GM12878 (cell line): ENCODE results near the gene SHROOM3. TPM values are rescaled to one million over a fixed set of nuclear protein-coding genes. Genes with fewer than 3 reads are reported as not detected.

ENCODE experiments used
- ATAC-seq: fragments of 200-7000 bp; cut with Tn5 transposase; 3 replicates; pipeline ENCODE4 v1.9.1; 2020; ENCODE audit warnings: mild to moderate bottlenecking, moderate library complexity
- BruUV-seq: library from RNA; stranded (reverse); fragments of 400-500 nt; replicated peaks from 2 replicates; lab custom pipeline; 2021; lab: Mats Ljungman, UMichigan
- CTCF ChIA-PET: fragments of 300-600 bp; sonication (Branson Sonifier 250); formaldehyde crosslinking; extraction: SDS; loops from one replicate; lab custom pipeline; 2021; ENCODE audit warnings: inconsistent platforms; lab: Yijun Ruan, JAX
- POLR2A ChIA-PET: fragments of 350-600 bp; formaldehyde crosslinking; extraction: SDS; loops from one replicate; lab custom pipeline; 2021; ENCODE audit warnings: inconsistent platforms; lab: Charles Lee
- RAD21 ChIA-PET: fragments of 300-600 bp; sonication (Branson Sonifier 250); formaldehyde crosslinking; loops from one replicate; lab custom pipeline; 2023; ENCODE audit warnings: antibody characterized with exemption; ENCODE audit not compliant: unreplicated experiment; lab: Charles Lee
- SMC1A ChIA-PET: fragments of 300-600 bp; sonication (Branson Sonifier 250); formaldehyde crosslinking; loops from one replicate; lab custom pipeline; 2023; ENCODE audit not compliant: unreplicated experiment, uncharacterized antibody; lab: Charles Lee
- DNase-seq: peaks from one replicate; pipeline ENCODE4 v3.0.0-alpha.2; 2011; ENCODE audit warnings: low read depth, low spot score
- FAIRE-seq: peaks from 3 replicates; lab custom pipeline; 2011; peaks lifted over from hg19 to GRCh38; lab: Jason Lieb, UNC
- H2AFZ ChIP-seq: 2 replicates; pipeline ENCODE4 v1.6.0; 2011; ENCODE audit warnings: low read depth, low read length, control low read depth; ENCODE audit not compliant: control insufficient read depth
- H3K27ac ChIP-seq: 2 replicates; pipeline ENCODE4 v1.5.1; 2011; ENCODE audit warnings: control low read depth; ENCODE audit not compliant: control insufficient read depth, insufficient read depth
- H3K27me3 ChIP-seq, 2 experiments: replicated peaks in 1 of 2; 2 replicates each; pipeline versions ENCODE4 v1.6.0 to v1.6.1; 2011; ENCODE audit warnings: low read length in 1 of 2; ENCODE audit not compliant: control insufficient read depth in 2 of 2, insufficient read depth in 2 of 2
- H3K36me3 ChIP-seq, 2 experiments: 2 replicates each; pipeline ENCODE4 v1.5.1; 2011; ENCODE audit warnings: low read length in 1 of 2; ENCODE audit not compliant: control insufficient read depth in 2 of 2, insufficient read depth in 2 of 2
- H3K4me1 ChIP-seq: 2 replicates; pipeline ENCODE4 v1.6.1; 2011; ENCODE audit warnings: mild to moderate bottlenecking, low read length, moderate library complexity, mixed read lengths; ENCODE audit not compliant: control insufficient read depth, insufficient read depth
- H3K4me2 ChIP-seq: 2 replicates; pipeline ENCODE4 v1.6.0; 2011; ENCODE audit warnings: control low read depth; ENCODE audit not compliant: control insufficient read depth, insufficient read depth
- H3K4me3 ChIP-seq: fragments of 200-600 bp; sonication (generic); 2 replicates; pipeline ENCODE4 v1.5.1; 2016
- H3K79me2 ChIP-seq: 2 replicates; pipeline ENCODE4 v1.6.0; 2011; ENCODE audit warnings: low read length; ENCODE audit not compliant: control insufficient read depth, insufficient read depth
- H3K9ac ChIP-seq: 2 replicates; pipeline ENCODE4 v1.8.0; 2011; ENCODE audit warnings: low read length, control low read depth, mixed read lengths; ENCODE audit not compliant: control insufficient read depth, insufficient read depth
- H3K9me3 ChIP-seq: replicated peaks from 3 replicates; pipeline ENCODE4 v1.5.1; 2011; ENCODE audit warnings: mild to moderate bottlenecking, low read length; ENCODE audit not compliant: control insufficient read depth, insufficient read depth
- H4K20me1 ChIP-seq: 2 replicates; pipeline ENCODE4 v1.6.0; 2011; ENCODE audit not compliant: control insufficient read depth, insufficient read depth
- EED ChIP-seq: sonication (generic); IDR thresholded peaks from 2 replicates; pipeline ENCODE4 v1.6.1; 2016; ENCODE audit warnings: antibody characterized with exemption, low read depth
- EGR1 ChIP-seq, 2 experiments: IDR thresholded peaks; 1 replicate in 1 of 2; 2 replicates in 1 of 2; pipeline ENCODE4 v1.6.1; 2011 to 2012; ENCODE audit warnings: low read depth in 2 of 2, low read length in 2 of 2, borderline replicate concordance in 1 of 2, mild to moderate bottlenecking in 1 of 2, moderate library complexity in 1 of 2
- FOXK2 ChIP-seq: fragments of 450-650 bp; IDR thresholded peaks from 2 replicates; pipeline ENCODE4 v1.6.1; 2017; ENCODE audit warnings: mild to moderate bottlenecking, moderate library complexity
- FOXM1 ChIP-seq: IDR thresholded peaks from 2 replicates; pipeline ENCODE4 v1.6.1; 2012; ENCODE audit warnings: low read depth, mild to moderate bottlenecking, inconsistent platforms, low read length, moderate library complexity
- KLF5 ChIP-seq: fragments of 450-650 bp; IDR thresholded peaks from 2 replicates; pipeline ENCODE4 v1.6.1; 2014; ENCODE audit warnings: mild to moderate bottlenecking; ENCODE audit not compliant: partially characterized antibody
- MEF2B ChIP-seq: fragments of 450-650 bp; IDR thresholded peaks from 2 replicates; pipeline ENCODE4 v1.6.1; 2018; ENCODE audit warnings: mild to moderate bottlenecking, moderate library complexity; ENCODE audit not compliant: partially characterized antibody, poor library complexity, severe bottlenecking
- MYB ChIP-seq: fragments of 150-350 bp; IDR thresholded peaks from 2 replicates; pipeline ENCODE4 v1.6.1; 2014; ENCODE audit warnings: mild to moderate bottlenecking, low read depth, low read length, borderline replicate concordance
- MYC ChIP-seq: IDR thresholded peaks from 2 replicates; pipeline ENCODE4 v1.6.1; 2011; ENCODE audit warnings: mild to moderate bottlenecking, low read length, moderate library complexity, inconsistent platforms; ENCODE audit not compliant: insufficient read depth, insufficient replicate concordance, insufficient read length, severe bottlenecking
- NFXL1 ChIP-seq: fragments of 450-650 bp; IDR thresholded peaks from 2 replicates; pipeline ENCODE4 v1.6.1; 2017; ENCODE audit warnings: antibody characterized with exemption, mild to moderate bottlenecking, borderline replicate concordance
- RBBP5 ChIP-seq: fragments of 200-600 bp; sonication (generic); conservative IDR thresholded peaks from 2 replicates; pipeline ENCODE4 v1.6.1; 2016
- RELA ChIP-seq: fragments of 450-650 bp; IDR thresholded peaks from 2 replicates; pipeline ENCODE4 v1.8.0; 2014; ENCODE audit warnings: borderline replicate concordance; ENCODE audit not compliant: partially characterized antibody
- SRF ChIP-seq, 2 experiments: IDR thresholded peaks; 2 replicates each; pipeline ENCODE4 v1.6.1; 2011; ENCODE audit warnings: low read depth in 2 of 2, low read length in 2 of 2, mild to moderate bottlenecking in 1 of 2, moderate library complexity in 1 of 2
- YBX1 ChIP-seq: fragments of 450-650 bp; IDR thresholded peaks from 2 replicates; pipeline ENCODE4 v1.6.1; 2016; ENCODE audit warnings: antibody characterized with exemption
- ZNF622 ChIP-seq: fragments of 450-650 bp; IDR thresholded peaks from 2 replicates; pipeline ENCODE4 v1.6.1; 2017; ENCODE audit warnings: mild to moderate bottlenecking, inconsistent platforms
- WGBS: methylation state at CpG from one replicate; pipeline ENCODE4 v1.1.6; 2016; ENCODE audit warnings: low lambda C conversion rate; ENCODE audit not compliant: insufficient replicate concordance, insufficient coverage; ENCODE audit errors: missing lambda C conversion rate; 5-methylcytosine and 5-hydroxymethylcytosine counted together
- in situ Hi-C: fragments of 300-500 bp; cut with MboI; formaldehyde crosslinking; loops from 9 replicates; pipeline ENCODE4 v1.14.3; 2018; ENCODE audit warnings: mixed read lengths
- intact Hi-C: fragments of 100-400 bp; cut with micrococcal nuclease; formaldehyde crosslinking; loops from one replicate; pipeline ENCODE4 v1.14.2; 2022; ENCODE audit not compliant: unreplicated experiment
- polyA plus RNA-seq, 11 experiments: library from polyadenylated mRNA; depleted of rRNA in 4 of 11; unstranded in 6 of 11; stranded (reverse) in 5 of 11; fragments of >200 nt; fragmentation: Nextera tagmentation in 4 of 11; fragmentation: Illumina TruSeq in 1 of 11; extraction: Ambion mirVana in 4 of 11; extraction: Trizol in 1 of 11; gene quantifications; 1 replicate in 1 of 11; 2 replicates in 10 of 11; pipeline versions ENCODE4 v1.2.1 to v1.2.3, GENCODE V29; 2011 to 2016; ENCODE audit warnings: inconsistent platforms in 2 of 11, missing spikeins in 2 of 11, low read depth in 1 of 11
- total RNA-seq, 4 experiments: library from RNA; depleted of rRNA in 3 of 4; stranded (reverse); fragments of >200 nt in 3 of 4; fragmentation: Illumina TruSeq in 1 of 4; extraction: Trizol in 1 of 4; gene quantifications; 2 replicates each; pipeline versions ENCODE4 v1.2.1 to v1.2.3, GENCODE V29; 2013 to 2021
- TF ChIP-seq, protein P1 (sequence below): IDR thresholded peaks from 2 replicates; pipeline ENCODE4 v1.6.1; 2012; ENCODE audit warnings: low read depth, low read length, improper control_type of control experiment
- TF ChIP-seq, protein P2 (sequence below), 3 experiments: IDR thresholded peaks in 2 of 3; conservative IDR thresholded peaks in 1 of 3; 2 replicates each; pipeline ENCODE4 v1.5.1; 2011; ENCODE audit warnings: low read depth in 3 of 3, low read length in 3 of 3, mild to moderate bottlenecking in 3 of 3, control low read depth in 2 of 3, moderate library complexity in 2 of 3, inconsistent platforms in 1 of 3, mixed read lengths in 1 of 3; ENCODE audit not compliant: control insufficient read depth in 2 of 3, insufficient read depth in 1 of 3; ENCODE audit errors: extremely low read depth in 1 of 3
- TF ChIP-seq, protein P3 (sequence below): fragments of 450-650 bp; IDR thresholded peaks from 2 replicates; pipeline ENCODE4 v1.6.1; 2014; ENCODE audit warnings: mild to moderate bottlenecking
- TF ChIP-seq, protein P4 (sequence below): fragments of 450-650 bp; IDR thresholded peaks from 2 replicates; pipeline ENCODE4 v1.6.1; 2017; ENCODE audit warnings: mild to moderate bottlenecking, moderate library complexity

The SHROOM3 gene
- total and polyA plus RNA-seq, 10 of the 15 experiments (the other 5 are each of a cell fraction or from before 2014, with no cell fraction given), result under 0.01 to 0.29 (median 0.08) TPM; not detected in 1

DNA sequence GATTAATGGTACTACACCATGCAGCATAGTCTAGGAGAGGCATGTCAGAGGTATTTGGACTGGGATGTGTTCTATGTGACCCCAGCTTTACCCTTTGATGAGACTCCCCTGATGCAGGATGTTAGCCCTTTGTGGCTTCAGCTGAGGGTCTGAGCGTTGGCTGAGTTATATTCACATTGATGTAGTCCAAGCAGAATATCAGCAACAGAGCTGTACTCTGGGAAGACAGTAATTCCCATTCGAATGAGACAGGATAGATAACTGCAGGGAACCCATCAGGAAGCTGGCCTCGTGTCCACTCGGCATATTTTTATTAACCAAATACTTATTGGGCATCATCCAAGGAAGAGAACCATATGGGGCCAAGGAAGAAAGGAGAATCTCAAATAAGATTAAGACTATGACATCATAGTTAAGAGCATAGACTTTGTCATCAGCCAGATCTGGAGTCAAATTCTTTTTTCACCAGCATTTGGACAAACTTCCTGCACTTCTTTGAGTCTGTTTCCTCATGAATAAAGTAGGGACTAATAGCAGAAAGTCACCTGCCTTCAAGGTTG is 264.8 kb downstream of the SHROOM3 start:
- no peak for ATAC-seq
- Histone ChIP-seq H3K4me2 (no peak overlapping the region), H2AFZ (no peak overlapping the region), H3K4me3 (no peak overlapping the region), H3K9ac (no peak overlapping the region), H3K27me3 (peaks cover 0 to 1% of the 10 kb centered on the region in 2 experiments; a peak in 2 of 4 replicates), H3K36me3 (no peaks in the 10 kb centered on the region), H3K79me2 (no peaks in the 10 kb centered on the region), H3K27ac (no peak overlapping the region), H3K4me1 (peaks cover 18% of the 10 kb centered on the region), H4K20me1 (no peaks in the 10 kb centered on the region), H3K9me3 (no peaks in the 10 kb centered on the region)
- intact Hi-C loops (no loop called here), in situ Hi-C loops (no loop called here)
- RAD21 ChIA-PET, result no interaction called here
- POLR2A ChIA-PET, result no interaction called here
- CTCF ChIA-PET, result no interaction called here
- 87% methylated on average over 4 of the region's 4 CpGs for WGBS
- no TSS peak for BruUV-seq
- no peak for FAIRE-seq
- SMC1A ChIA-PET, result no interaction called here
- DNase-seq, result no peak
- TF ChIP-seq, protein P1, sequence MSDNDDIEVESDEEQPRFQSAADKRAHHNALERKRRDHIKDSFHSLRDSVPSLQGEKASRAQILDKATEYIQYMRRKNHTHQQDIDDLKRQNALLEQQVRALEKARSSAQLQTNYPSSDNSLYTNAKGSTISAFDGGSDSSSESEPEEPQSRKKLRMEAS, result no peak
- no peak for TF ChIP-seq MYB
- TF ChIP-seq, protein P2, sequence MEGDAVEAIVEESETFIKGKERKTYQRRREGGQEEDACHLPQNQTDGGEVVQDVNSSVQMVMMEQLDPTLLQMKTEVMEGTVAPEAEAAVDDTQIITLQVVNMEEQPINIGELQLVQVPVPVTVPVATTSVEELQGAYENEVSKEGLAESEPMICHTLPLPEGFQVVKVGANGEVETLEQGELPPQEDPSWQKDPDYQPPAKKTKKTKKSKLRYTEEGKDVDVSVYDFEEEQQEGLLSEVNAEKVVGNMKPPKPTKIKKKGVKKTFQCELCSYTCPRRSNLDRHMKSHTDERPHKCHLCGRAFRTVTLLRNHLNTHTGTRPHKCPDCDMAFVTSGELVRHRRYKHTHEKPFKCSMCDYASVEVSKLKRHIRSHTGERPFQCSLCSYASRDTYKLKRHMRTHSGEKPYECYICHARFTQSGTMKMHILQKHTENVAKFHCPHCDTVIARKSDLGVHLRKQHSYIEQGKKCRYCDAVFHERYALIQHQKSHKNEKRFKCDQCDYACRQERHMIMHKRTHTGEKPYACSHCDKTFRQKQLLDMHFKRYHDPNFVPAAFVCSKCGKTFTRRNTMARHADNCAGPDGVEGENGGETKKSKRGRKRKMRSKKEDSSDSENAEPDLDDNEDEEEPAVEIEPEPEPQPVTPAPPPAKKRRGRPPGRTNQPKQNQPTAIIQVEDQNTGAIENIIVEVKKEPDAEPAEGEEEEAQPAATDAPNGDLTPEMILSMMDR (IDR thresholded peaks at IDR 0.05 in 2 of 3, conservative IDR thresholded peaks at IDR 0.05 in 1 of 3; ENCODE audit: control insufficient read depth in 2 of 3, extremely low read depth in 1 of 3, insufficient read depth in 1 of 3, low read depth in 3 of 3, low read length in 3 of 3), result no peak
- no peak for TF ChIP-seq EGR1 (IDR thresholded peaks at IDR 0.05; ENCODE audit: borderline replicate concordance in 1 of 2, low read depth in 2 of 2, low read length in 2 of 2)
- no peak for TF ChIP-seq KLF5
- TF ChIP-seq FOXK2, result no peak
- TF ChIP-seq, protein P3, sequence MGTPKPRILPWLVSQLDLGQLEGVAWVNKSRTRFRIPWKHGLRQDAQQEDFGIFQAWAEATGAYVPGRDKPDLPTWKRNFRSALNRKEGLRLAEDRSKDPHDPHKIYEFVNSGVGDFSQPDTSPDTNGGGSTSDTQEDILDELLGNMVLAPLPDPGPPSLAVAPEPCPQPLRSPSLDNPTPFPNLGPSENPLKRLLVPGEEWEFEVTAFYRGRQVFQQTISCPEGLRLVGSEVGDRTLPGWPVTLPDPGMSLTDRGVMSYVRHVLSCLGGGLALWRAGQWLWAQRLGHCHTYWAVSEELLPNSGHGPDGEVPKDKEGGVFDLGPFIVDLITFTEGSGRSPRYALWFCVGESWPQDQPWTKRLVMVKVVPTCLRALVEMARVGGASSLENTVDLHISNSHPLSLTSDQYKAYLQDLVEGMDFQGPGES, result no peak
- no peak for TF ChIP-seq YBX1
- no peak for TF ChIP-seq RBBP5
- no peak for TF ChIP-seq RELA
- no peak for TF ChIP-seq FOXM1
- no peak for TF ChIP-seq ZNF622
- no peak for TF ChIP-seq SRF (IDR thresholded peaks at IDR 0.05; ENCODE audit: low read depth in 2 of 2, low read length in 2 of 2)
- TF ChIP-seq EED, result no peak
- no peak for TF ChIP-seq MYC
- no peak for TF ChIP-seq MEF2B
- TF ChIP-seq NFXL1, result no peak
- TF ChIP-seq, protein P4, sequence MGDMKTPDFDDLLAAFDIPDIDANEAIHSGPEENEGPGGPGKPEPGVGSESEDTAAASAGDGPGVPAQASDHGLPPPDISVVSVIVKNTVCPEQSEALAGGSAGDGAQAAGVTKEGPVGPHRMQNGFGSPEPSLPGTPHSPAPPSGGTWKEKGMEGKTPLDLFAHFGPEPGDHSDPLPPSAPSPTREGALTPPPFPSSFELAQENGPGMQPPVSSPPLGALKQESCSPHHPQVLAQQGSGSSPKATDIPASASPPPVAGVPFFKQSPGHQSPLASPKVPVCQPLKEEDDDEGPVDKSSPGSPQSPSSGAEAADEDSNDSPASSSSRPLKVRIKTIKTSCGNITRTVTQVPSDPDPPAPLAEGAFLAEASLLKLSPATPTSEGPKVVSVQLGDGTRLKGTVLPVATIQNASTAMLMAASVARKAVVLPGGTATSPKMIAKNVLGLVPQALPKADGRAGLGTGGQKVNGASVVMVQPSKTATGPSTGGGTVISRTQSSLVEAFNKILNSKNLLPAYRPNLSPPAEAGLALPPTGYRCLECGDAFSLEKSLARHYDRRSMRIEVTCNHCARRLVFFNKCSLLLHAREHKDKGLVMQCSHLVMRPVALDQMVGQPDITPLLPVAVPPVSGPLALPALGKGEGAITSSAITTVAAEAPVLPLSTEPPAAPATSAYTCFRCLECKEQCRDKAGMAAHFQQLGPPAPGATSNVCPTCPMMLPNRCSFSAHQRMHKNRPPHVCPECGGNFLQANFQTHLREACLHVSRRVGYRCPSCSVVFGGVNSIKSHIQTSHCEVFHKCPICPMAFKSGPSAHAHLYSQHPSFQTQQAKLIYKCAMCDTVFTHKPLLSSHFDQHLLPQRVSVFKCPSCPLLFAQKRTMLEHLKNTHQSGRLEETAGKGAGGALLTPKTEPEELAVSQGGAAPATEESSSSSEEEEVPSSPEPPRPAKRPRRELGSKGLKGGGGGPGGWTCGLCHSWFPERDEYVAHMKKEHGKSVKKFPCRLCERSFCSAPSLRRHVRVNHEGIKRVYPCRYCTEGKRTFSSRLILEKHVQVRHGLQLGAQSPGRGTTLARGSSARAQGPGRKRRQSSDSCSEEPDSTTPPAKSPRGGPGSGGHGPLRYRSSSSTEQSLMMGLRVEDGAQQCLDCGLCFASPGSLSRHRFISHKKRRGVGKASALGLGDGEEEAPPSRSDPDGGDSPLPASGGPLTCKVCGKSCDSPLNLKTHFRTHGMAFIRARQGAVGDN, result no peak
